ENCODE data around the gene PSMB5. TPM values are rescaled to one million over a fixed set of nuclear protein-coding genes. Genes with fewer than 3 reads are reported as not detected.

Gene PSMB5
- total and polyA plus RNA-seq, 2 of the 13 experiments (the other 11 are each of a cell fraction or from before 2014, with no cell fraction given), result 705 to 871 TPM

DNA sequence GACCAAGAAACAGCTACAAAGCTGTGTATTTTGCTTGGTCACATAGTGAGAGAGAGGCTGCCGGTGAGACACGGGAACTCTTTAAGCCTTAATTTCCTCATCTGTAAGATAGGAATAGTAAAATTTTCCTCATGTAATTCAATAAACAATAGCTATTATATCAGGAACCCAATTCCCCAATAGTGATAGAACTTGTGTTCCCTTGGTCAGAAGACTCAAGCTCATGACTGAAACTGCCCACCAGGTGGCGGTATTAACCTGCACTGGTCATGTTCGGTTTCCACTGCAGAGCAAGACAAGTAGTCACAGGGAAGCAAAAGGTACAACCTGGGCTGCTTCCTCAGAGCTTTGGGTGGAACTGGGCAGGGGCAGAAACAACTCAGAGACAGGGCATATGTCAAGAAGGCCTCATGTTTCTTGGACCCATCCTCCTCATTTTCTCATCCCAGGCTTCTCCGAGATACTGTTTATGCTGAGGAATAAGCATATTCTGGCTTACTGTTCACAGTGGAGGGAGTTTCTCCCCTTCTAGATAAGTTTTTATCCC lies 48.1 kb downstream of the PSMB5 start:
- CTCF ChIA-PET (ENCODE audit: low intra/inter-chr PET ratio, low total read pairs), result interaction anchor here (0.8 to 6.6 kb wide), 18 partner anchors 8 to 430 kb away, joined by 3 to 298 read pairs (median 6); partner anchors contain the start of genes CDH24 and PRMT5
- H3K79me2 ChIP-seq (ENCODE audit: insufficient read depth, low read length), result peaks cover 16% of the 10 kb centered on the region
- peaks cover 37% of the 10 kb centered on the region for H3K4me1 ChIP-seq (ENCODE audit: insufficient read depth, low read length)
- no peak overlapping the region for H3K4me2 ChIP-seq (ENCODE audit: low read depth, low read length)
- ATAC-seq (peak; percentile 56), DNase-seq (ENCODE audit: low spot score) (peak; percentile 93), FAIRE-seq (peak; percentile 96)
- in situ Hi-C loops (cut with HindIII; ENCODE audit: extremely low pct_ligation_motif_present, low pct_unique_long_range_greater_than_20kb) (loop anchor here (5.0 kb wide), 1 partner anchor 66 kb away; no protein-coding TSS in a partner anchor), intact Hi-C loops (cut with micrococcal nuclease; ENCODE audit: unreplicated experiment) (loop anchor here (1.0 to 10.0 kb wide), 5 partner anchors 8 to 318 kb away; partner anchors contain the start of genes BCL2L2 and PPP1R3E)
- H4K20me1 ChIP-seq (ENCODE audit: insufficient read depth, low read length), result no peaks in the 10 kb centered on the region
- no peaks in the 10 kb centered on the region for H3K9me3 ChIP-seq (ENCODE audit: low read length)
- POLR2A ChIA-PET, result interaction anchor here (1.0 to 25.8 kb wide), 16 partner anchors 8 to 109 kb away, joined by 3 to 1670 read pairs (median 12); partner anchors contain the start of genes ACIN1, C14orf119, CDH24 and HAUS4
- no peak overlapping the region for H2AFZ ChIP-seq (ENCODE audit: low read length)
- H3K4me3 ChIP-seq (replicated peaks in 1 of 3; ENCODE audit: insufficient read depth in 1 of 3, low read depth in 2 of 3, low read length in 3 of 3), result no peak overlapping the region
- no peak overlapping the region for H3K27ac ChIP-seq (ENCODE audit: extremely low read length, insufficient read depth, low read length)
- 24% methylated on average over 5 of the region's 5 CpGs for WGBS (ENCODE audit: low lambda C conversion rate)
- H3K9ac ChIP-seq (ENCODE audit: insufficient read depth, low read depth, low read length), result no peak overlapping the region
- no peaks in the 10 kb centered on the region; a peak in 1 of 5 replicates for H3K27me3 ChIP-seq (ENCODE audit: control insufficient read depth in 1 of 2, insufficient read depth in 2 of 2, low read length in 2 of 2)
- H3K36me3 ChIP-seq (replicated peaks in 1 of 2; ENCODE audit: control insufficient read depth in 1 of 2, insufficient read depth in 2 of 2, low read length in 2 of 2), result peaks cover 0 to 6% of the 10 kb centered on the region in 2 experiments; a peak in 1 of 5 replicates
- BruUV-seq (replicated peaks), result no TSS peak
- no peak for TF ChIP-seq RBFOX2 (IDR thresholded peaks at IDR 0.05; ENCODE audit: low read depth, low read length)
- TF ChIP-seq ZNF780A (CRISPR knock-in tag; IDR thresholded peaks at IDR 0.05), result no peak
- peak; percentile 58; the same call in 1 of the 2 replicates for TF ChIP-seq KDM3A (CRISPR knock-in tag; IDR thresholded peaks at IDR 0.05; ENCODE audit: low read depth)
- no peak for TF ChIP-seq ZBTB7B (CRISPR knock-in tag; IDR thresholded peaks at IDR 0.05)
- TF ChIP-seq ZNF777 (CRISPR knock-in tag; IDR thresholded peaks at IDR 0.05), result no peak
- no peak for TF ChIP-seq ZSCAN29 (CRISPR knock-in tag; conservative IDR thresholded peaks at IDR 0.05)
- TF ChIP-seq CCDC6 (CRISPR knock-in tag; IDR thresholded peaks at IDR 0.05), result no peak
- no peak for TF ChIP-seq CHD2 (IDR thresholded peaks at IDR 0.05; ENCODE audit: low read depth, low read length)
- TF ChIP-seq ZNF160 (CRISPR knock-in tag; IDR thresholded peaks at IDR 0.05), result no peak
- no peak for TF ChIP-seq HNF1A (IDR thresholded peaks at IDR 0.05; ENCODE audit: low read depth)
- TF ChIP-seq HNF1A (CRISPR knock-in tag; IDR thresholded peaks at IDR 0.05; ENCODE audit: borderline replicate concordance), result no peak
- TF ChIP-seq KDM4B (CRISPR knock-in tag; IDR thresholded peaks at IDR 0.05), result 0 out of 2 replicates have a peak, but pooled peaks have one; percentile 43
- TF ChIP-seq ZNF598 (CRISPR knock-in tag; IDR thresholded peaks at IDR 0.05; ENCODE audit: borderline replicate concordance), result no peak
- TF ChIP-seq, protein P1, sequence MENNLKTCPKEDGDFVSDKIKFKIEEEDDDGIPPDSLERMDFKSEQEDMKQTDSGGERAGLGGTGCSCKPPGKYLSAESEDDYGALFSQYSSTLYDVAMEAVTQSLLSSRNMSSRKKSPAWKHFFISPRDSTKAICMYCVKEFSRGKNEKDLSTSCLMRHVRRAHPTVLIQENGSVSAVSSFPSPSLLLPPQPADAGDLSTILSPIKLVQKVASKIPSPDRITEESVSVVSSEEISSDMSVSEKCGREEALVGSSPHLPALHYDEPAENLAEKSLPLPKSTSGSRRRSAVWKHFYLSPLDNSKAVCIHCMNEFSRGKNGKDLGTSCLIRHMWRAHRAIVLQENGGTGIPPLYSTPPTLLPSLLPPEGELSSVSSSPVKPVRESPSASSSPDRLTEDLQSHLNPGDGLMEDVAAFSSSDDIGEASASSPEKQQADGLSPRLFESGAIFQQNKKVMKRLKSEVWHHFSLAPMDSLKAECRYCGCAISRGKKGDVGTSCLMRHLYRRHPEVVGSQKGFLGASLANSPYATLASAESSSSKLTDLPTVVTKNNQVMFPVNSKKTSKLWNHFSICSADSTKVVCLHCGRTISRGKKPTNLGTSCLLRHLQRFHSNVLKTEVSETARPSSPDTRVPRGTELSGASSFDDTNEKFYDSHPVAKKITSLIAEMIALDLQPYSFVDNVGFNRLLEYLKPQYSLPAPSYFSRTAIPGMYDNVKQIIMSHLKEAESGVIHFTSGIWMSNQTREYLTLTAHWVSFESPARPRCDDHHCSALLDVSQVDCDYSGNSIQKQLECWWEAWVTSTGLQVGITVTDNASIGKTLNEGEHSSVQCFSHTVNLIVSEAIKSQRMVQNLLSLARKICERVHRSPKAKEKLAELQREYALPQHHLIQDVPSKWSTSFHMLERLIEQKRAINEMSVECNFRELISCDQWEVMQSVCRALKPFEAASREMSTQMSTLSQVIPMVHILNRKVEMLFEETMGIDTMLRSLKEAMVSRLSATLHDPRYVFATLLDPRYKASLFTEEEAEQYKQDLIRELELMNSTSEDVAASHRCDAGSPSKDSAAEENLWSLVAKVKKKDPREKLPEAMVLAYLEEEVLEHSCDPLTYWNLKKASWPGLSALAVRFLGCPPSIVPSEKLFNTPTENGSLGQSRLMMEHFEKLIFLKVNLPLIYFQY (CRISPR knock-in tag; IDR thresholded peaks at IDR 0.05; ENCODE audit: borderline replicate concordance), result 0 out of 2 replicates have a peak, but pooled peaks have one; percentile 37
- no peak for TF ChIP-seq MAFF (IDR thresholded peaks at IDR 0.05; ENCODE audit: low read depth, low read length)
- no peak for TF ChIP-seq TERF1 (CRISPR knock-in tag; IDR thresholded peaks at IDR 0.05)
